ENCODE data around the gene CYTH2. TPM values are rescaled to one million over a fixed set of nuclear protein-coding genes. Genes with fewer than 3 reads are reported as not detected.

The CYTH2 gene
- total and polyA plus RNA-seq, 2 of the 8 experiments (the other 6 are each of a cell fraction or from before 2014, with no cell fraction given), result 43.7 to 71.4 TPM

- TF ChIP-seq KDM4A (IDR thresholded peaks at IDR 0.05; ENCODE audit: low read depth, low read length, severe bottlenecking) (peak; percentile 87), RFX5 (IDR thresholded peaks at IDR 0.05; ENCODE audit: borderline replicate concordance, low read depth, low read length) (no peak), SIN3A (conservative IDR thresholded peaks at IDR 0.05 in 1 of 2, IDR thresholded peaks at IDR 0.05 in 1 of 2; ENCODE audit: low read depth in 1 of 2, low read length in 2 of 2) (no peak), EGR1 (IDR thresholded peaks at IDR 0.05; ENCODE audit: borderline replicate concordance, low read depth, low read length) (no peak), ZNF274 (IDR thresholded peaks at IDR 0.05; ENCODE audit: borderline replicate concordance, extremely low read depth, low read length) (no peak), GTF2F1 (IDR thresholded peaks at IDR 0.05; ENCODE audit: borderline replicate concordance, low read depth, low read length) (no peak), TCF12 (IDR thresholded peaks at IDR 0.05; ENCODE audit: low read depth, low read length) (no peak), RAD21 (IDR thresholded peaks at IDR 0.05 in 1 of 2, conservative IDR thresholded peaks at IDR 0.05 in 1 of 2; ENCODE audit: low read depth in 2 of 2, low read length in 2 of 2) (no peak), CBX5 (IDR thresholded peaks at IDR 0.05; ENCODE audit: low read depth, low read length) (no peak), SIX5 (IDR thresholded peaks at IDR 0.05; ENCODE audit: low read depth, low read length) (peak; percentile 91), MAFK (IDR thresholded peaks at IDR 0.05; ENCODE audit: low read depth, low read length) (no peak), SIRT6 (IDR thresholded peaks at IDR 0.05; ENCODE audit: low read length) (no peak), SP2 (IDR thresholded peaks at IDR 0.05; ENCODE audit: low read length) (no peak), SRF (IDR thresholded peaks at IDR 0.05; ENCODE audit: low read depth, low read length) (no peak), NRF1 (IDR thresholded peaks at IDR 0.05; ENCODE audit: low read depth, low read length) (no peak), CREB1 (IDR thresholded peaks at IDR 0.05) (peak; percentile 47; the same call in 1 of the 2 replicates), BRCA1 (IDR thresholded peaks at IDR 0.05; ENCODE audit: low read depth, low read length) (no peak), SP4 (IDR thresholded peaks at IDR 0.05; ENCODE audit: low read length) (no peak), CHD2 (IDR thresholded peaks at IDR 0.05; ENCODE audit: low read length) (no peak), EP300 (IDR thresholded peaks at IDR 0.05; ENCODE audit: borderline replicate concordance in 1 of 2, low read depth in 2 of 2, low read length in 2 of 2) (no peak), CBX8 (IDR thresholded peaks at IDR 0.05; ENCODE audit: borderline replicate concordance, low read depth, low read length) (no peak), CTBP2 (IDR thresholded peaks at IDR 0.05; ENCODE audit: borderline replicate concordance, insufficient read depth, insufficient read length, low read length) (no peak), TAF7 (optimal IDR thresholded peaks at IDR 0.05; ENCODE audit: borderline replicate concordance, low read depth, low read length) (no peak), NANOG (IDR thresholded peaks at IDR 0.05; ENCODE audit: insufficient read depth, low read depth, low read length, poor library complexity, severe bottlenecking) (no peak), BACH1 (IDR thresholded peaks at IDR 0.05; ENCODE audit: low read length) (no peak)
Measured at GRCh38 chr19:48513289-48514122, 44.3 kb downstream of the CYTH2 start (continued).
